DND-41 (cell line): Measurements from ENCODE around the gene PRR19.

ENCODE experiments used
- EZH2 ChIP-seq: IDR thresholded peaks from 3 replicates; pipeline ENCODE4 v1.6.1; 2012; ENCODE audit warnings: borderline replicate concordance, low read depth, mild to moderate bottlenecking, moderate library complexity, low read length, inconsistent platforms; ENCODE audit not compliant: severe bottlenecking
- TF ChIP-seq, protein P1 (sequence below): IDR thresholded peaks from 2 replicates; pipeline ENCODE4 v1.5.1; 2012; ENCODE audit warnings: borderline replicate concordance, low read length, moderate library complexity, mild to moderate bottlenecking; ENCODE audit not compliant: poor library complexity, severe bottlenecking; ENCODE audit errors: extremely low read depth

DNA sequence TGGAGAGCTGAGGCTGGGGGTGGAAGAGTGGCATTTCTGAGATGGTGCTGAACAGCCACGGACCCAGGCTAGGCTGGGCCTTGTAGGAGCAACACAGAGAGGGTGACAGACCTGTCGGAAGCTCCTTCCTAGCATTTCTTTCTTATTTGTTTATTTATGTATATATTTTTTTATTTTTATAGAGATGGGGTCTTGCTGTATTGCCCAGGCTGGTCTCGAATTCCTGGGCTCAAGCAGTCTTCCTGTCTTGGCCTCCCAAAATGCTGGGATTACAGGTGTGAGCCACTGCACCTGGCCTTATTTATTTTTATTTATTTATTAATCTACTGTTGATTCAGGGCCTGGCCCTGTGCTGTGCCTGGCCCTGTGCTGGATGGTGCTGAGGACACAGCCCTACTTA is 26.4 kb upstream of the PRR19 start:
- TF ChIP-seq, protein P1, sequence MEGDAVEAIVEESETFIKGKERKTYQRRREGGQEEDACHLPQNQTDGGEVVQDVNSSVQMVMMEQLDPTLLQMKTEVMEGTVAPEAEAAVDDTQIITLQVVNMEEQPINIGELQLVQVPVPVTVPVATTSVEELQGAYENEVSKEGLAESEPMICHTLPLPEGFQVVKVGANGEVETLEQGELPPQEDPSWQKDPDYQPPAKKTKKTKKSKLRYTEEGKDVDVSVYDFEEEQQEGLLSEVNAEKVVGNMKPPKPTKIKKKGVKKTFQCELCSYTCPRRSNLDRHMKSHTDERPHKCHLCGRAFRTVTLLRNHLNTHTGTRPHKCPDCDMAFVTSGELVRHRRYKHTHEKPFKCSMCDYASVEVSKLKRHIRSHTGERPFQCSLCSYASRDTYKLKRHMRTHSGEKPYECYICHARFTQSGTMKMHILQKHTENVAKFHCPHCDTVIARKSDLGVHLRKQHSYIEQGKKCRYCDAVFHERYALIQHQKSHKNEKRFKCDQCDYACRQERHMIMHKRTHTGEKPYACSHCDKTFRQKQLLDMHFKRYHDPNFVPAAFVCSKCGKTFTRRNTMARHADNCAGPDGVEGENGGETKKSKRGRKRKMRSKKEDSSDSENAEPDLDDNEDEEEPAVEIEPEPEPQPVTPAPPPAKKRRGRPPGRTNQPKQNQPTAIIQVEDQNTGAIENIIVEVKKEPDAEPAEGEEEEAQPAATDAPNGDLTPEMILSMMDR, result no peak
- TF ChIP-seq EZH2, result no peak
